Myocyte (in vitro differentiated cells): ENCODE measurements around the gene HJURP. TPM values are rescaled to one million over a fixed set of nuclear protein-coding genes. Genes with fewer than 3 reads are reported as not detected.

ENCODE experiments used
- DNase-seq: peaks from one replicate; pipeline ENCODE4 v3.0.0-alpha.2; 2012; ENCODE audit warnings: low read depth
- total RNA-seq: library from RNA; depleted of rRNA; stranded (reverse); fragments of >200 nt; gene quantifications from 2 replicates; pipeline ENCODE4 v1.2.3, GENCODE V29; 2014

HJURP gene
- total RNA-seq, 1 donor from 2014 or later: 1.4 TPM

- no peak for DNase-seq
Measured at GRCh38 chr2:233831011-233831721, 23.2 kb downstream of the HJURP start.

DNA sequence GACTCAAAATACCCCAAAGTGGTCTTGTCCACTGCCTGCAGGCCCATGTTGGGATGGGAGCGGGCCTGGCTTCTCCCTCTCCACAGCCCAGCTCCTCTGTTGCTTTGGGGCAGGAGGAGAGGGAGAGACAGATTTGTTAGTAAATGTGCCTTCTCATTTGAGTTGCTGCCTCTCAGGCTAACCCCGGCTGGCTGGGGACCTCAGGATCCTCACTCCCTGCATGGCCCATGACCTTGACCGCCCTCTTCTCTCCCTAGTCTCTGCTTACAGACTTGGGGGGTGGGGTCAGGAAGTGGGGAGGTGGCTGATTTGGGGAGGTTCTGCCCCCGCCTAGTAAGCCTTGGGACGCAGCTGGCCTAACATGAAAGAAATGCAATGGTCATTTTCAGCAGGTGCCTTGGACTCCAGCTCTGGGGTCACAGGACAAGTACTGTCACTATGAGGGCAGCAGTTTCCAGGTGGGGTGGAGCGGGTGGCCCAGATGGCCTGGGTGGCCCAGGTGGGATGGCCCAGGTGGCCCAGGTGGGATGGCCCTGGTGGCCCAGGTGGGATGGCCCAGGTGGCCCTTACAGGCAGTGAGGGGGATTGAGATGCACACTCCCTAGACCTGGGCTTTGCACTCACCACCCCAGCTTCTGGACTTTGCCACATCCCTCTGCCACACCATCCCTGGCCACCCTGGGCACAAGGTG, 24.1 kb downstream of the HJURP start:
- no peak for DNase-seq

DNA sequence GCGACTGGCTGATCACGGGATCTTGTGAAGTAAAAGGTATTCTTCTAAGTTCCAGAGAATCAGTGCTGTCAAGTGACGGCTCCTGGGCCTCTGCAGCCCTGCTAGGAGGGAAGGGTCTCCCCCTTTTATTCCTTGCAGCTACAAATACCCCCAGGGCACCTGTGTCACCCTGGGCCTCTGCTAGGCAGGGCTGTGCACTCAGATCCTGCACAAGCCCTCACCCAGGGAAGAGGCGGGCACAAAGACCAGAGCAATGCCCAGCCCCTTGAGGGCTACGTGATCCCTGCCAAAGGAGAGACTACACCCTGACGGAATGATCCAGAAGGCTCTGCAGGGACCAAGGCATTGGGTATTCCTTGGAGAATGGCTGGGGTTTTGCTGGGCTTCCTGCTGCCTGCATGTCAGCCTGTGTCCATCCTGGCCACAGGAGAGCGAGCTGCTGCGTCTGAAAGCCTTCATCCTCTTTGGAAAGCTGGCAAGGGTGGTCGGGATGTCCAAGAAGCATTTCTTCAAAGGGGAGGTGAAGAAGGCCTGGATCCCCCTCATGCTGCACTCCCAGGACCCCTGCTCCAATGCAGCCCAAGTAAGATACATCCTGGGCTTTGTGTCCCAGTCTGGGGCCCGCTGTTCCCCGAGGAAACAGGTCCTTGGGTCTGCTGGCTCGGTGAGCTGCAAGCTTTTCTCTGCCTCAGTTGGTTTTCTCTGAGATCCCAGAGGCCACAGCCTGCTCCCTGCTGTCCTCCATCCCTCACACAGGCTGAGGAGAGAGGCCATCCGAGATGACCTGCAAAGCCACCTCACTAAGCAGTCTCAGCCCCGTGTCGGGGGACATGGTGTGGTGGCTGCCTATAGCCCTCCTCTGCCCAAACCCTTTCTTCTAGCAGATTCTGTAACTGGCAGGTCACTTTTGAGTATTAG, 24.9 kb downstream of the HJURP start:
- DNase-seq: no peak

DNA sequence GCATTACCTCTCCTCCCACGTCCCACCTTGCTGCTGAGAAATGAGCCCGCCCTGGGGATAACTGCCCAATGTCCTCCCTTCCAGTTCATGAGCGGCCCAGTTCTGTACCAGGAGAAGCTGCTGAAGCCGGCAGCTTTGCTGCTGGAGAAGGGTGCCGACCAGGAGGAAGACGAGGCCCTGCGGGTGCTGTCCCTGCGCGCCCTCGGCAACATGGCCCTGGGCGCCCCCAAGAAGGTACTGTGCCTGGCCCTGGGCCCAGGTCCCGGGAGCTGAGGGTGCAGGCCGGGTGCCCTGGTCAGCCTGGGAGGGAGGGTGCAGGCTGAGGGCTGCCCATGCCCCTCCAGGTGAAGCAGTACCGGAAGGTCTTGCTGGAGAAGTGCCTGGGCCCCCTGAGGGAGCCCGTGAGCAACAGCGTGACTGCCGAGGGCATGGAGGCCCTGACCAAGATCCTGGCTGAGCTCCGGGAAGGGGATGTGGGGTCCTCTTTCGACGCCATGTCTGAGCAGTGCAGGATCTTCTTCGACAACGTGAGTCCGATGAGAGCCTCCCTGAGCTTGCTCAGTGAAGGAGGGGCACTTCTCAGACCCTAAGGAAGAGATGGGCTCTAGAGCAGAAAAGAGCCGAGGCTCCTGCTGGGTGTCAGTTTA, 25.7 kb downstream of the HJURP start:
- DNase-seq: no peak

DNA sequence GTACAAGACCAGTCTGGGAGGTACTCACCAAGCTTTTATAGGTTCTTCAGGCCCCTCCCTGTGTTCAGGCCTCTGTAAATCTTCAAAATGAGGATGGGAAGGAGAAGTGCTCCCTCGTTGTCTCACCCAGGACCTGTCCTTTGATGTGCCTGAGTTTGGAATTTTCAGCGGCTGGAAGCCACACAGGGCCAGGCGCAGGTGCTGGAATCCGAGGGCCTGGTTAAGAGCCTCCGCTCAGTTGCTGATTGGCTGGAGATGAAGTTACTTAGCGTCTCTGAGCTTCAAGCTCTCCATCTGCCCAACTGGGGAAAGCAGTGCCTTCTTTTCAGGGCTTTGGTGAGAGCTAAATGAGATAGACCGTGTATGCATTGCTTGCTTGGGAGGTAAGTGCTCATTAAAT, 30.0 kb downstream of the HJURP start:
- DNase-seq: no peak

GRCh38 chr2:233823731-233824121, 30.6 kb downstream of the HJURP start:
- no peak for DNase-seq

DNA sequence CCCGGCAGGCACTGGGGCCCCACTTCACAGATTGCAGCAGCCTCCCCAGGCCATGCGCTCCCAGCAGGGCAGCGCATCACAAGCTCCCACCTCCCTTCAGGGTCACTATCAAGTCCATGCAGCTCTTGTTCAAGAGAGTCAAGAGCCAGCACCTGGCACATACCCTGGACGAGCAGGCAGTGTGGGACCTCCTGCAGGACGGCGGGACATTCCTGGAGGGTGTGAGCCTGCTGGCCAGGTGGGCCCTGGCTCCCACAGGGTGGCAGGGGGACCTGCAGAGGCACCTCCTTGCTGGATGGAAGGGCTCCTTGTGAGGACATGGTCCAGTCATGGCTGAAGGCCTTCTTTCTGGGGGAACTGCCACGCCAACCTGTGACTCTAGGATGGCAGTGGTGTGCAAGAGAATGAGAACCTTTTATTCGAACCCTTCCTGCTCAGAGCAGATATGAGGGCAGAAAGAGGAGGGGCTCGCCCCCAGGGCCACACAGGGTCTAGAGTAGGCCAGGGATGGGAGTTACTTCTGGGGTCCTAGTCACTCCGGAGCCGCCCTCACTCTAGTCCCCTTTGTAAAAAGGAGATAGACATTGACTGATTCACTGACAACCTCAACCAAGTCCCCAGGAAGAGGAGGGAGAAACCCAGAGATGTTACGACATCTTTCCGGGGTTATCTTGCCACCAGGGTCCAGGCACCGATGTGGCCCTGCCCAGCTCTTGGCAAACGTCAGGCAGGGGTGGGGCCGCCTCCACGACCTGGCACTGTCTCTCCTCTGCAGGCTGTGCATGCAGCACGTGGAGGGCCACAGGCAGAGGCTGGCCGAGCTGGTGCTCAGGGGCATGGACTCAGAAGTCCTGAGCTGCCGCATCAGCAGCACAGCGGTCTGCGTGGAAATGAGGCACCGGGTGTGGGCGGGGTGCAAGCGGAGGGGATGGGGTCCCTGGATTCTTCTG, 31.3 kb downstream of the HJURP start:
- no peak for DNase-seq

- no peak for DNase-seq
Measured at GRCh38 chr2:233822101-233822771, 32.1 kb downstream of the HJURP start.

GRCh38 chr2:233821709-233822100, 32.6 kb downstream of the HJURP start:
- DNase-seq: no peak

- DNase-seq: no peak
Measured at GRCh38 chr2:233821196-233821595, 33.1 kb downstream of the HJURP start.

GRCh38 chr2:233820774-233821105, 33.6 kb downstream of the HJURP start:
- no peak for DNase-seq

DNA sequence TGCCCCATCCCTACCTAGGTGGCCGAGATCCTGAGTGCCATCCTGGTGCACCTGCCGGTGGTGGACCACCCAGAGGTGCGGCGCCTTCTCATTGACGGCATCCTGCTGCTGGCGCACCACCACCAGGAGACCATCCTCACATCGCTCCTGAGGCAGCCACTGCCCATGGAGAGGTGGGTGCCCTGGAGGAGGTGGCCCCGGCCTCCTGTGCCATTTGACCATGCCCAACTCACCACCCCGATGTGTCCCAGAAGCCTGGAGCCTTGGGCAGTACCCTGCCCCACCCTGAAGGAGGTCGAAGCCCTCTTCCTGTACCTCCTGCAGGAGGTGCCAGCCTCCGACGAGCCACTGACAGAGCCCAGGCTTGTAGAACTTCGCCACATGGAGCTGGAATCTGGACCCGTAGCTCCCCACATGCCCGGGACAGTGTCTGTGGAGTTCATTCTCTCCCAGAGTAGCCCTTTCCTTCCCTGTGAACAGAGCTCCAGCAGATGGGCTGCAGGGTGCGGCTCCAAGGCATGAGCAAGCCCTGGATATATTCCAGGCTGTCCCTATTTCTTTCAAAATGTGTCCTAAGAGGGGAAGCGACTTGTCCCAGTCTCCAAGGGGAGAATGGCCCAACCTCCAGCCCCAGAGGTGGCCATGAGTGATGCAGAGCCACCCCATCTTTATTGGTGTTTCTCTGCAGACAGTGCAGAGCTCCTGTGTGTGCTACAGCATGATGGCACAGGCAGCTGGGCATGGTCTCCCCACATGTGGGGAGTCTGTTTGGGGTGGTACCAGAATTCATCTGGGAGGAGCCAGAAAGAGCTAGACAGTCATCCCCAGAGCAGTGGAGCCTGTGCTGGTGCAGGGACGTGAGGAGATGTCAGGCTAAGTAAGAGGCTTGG, 34.2 kb downstream of the HJURP start:
- DNase-seq: no peak

GRCh38 chr2:233818639-233819621, 35.4 kb downstream of the HJURP start:
- DNase-seq: no peak

DNA sequence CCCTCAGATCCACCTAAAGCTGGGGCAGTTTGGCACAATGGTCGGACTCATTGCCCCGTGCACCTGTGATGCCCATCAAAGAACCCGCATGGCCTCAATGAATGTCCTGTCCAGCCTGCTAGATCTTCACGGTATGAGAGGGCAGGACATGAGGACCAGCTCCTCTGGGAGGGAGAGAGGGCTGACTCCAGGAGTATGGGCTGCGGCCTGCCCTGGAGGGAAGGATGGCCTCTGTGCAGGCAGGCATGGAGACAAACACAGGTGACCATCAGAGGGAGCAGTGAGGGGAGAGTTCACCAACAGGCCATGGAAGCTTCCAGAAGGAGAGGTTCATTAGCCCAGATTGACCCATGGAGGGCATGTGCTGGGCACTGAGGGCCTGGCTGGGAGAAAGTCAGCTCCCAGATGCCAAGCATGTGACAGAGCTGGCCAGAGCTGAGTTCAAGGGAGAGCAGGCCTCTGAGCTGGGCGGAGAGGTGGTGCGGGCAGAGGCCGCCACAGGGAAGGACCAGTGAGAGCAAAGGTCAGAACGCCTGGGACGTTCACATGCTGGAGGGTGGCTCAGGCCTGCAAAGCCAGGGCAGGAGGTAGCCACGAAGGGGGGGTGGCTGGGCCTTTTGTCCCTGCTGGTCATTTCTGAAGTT, 36.2 kb downstream of the HJURP start:
- no peak for DNase-seq

- DNase-seq: no peak
Measured at GRCh38 chr2:233817361-233817911, 36.9 kb downstream of the HJURP start.

- DNase-seq: no peak
Measured at GRCh38 chr2:233816771-233817170, 37.6 kb downstream of the HJURP start.

DNA sequence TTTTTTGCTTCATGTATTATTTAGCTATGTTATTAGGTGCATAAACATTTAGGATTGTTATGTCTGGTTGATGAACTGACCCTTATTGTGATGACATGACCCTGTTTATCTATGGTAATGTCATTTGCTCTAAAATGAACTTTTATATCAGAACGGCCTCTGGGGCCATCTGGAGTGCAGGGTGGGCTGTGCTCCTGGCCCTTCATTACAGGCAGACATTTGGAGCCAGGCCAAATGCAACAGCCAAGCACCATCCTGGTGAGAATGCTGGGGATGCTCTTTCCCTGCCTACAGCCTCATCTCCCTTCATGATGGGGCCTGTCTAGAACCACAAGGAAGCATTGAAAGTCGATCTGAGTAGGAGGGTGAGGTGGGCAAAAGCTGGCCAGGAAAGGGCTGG, 38.0 kb downstream of the HJURP start:
- DNase-seq: no peak
